ENCODE data around the gene RNF169.
"Not testable (repeated sequence)": the region's sequence is repeated elsewhere in the genome, so short reads cannot be mapped to it uniquely, and the experiment has no call there.

RNF169 gene

DNA sequence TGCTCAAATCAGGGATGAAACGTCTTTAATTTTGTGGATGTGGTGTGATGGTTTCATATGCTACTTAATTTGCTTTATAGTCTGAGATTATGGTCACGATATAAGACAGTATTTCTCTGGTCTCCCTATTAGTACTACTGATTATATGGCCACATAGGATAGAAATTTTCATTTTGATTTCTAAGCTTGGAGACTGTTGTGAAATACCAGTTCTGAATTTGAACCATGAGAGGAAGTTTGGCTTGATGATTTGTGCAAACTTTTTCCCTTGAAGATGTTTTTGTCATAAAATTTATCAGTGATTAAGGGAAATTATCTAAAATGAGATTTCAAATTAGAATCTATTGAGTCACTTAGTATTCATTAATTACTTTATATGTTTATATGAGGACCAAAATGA is 2.7 kb downstream of the RNF169 start:
- Histone ChIP-seq H3K4me3 (ENCODE audit: severe bottlenecking) (no peak overlapping the region), H3K27me3 (ENCODE audit: insufficient read depth, poor library complexity, severe bottlenecking) (no peaks in the 10 kb centered on the region), H3K9me3 (ENCODE audit: severe bottlenecking) (no peaks in the 10 kb centered on the region), H3K27ac (ENCODE audit: poor library complexity, severe bottlenecking) (no peak overlapping the region), H3K4me1 (ENCODE audit: insufficient read depth, poor library complexity, severe bottlenecking) (peaks cover 32% of the 10 kb centered on the region), H3K36me3 (ENCODE audit: low read depth) (no peaks in the 10 kb centered on the region)
- TF ChIP-seq, protein P1, sequence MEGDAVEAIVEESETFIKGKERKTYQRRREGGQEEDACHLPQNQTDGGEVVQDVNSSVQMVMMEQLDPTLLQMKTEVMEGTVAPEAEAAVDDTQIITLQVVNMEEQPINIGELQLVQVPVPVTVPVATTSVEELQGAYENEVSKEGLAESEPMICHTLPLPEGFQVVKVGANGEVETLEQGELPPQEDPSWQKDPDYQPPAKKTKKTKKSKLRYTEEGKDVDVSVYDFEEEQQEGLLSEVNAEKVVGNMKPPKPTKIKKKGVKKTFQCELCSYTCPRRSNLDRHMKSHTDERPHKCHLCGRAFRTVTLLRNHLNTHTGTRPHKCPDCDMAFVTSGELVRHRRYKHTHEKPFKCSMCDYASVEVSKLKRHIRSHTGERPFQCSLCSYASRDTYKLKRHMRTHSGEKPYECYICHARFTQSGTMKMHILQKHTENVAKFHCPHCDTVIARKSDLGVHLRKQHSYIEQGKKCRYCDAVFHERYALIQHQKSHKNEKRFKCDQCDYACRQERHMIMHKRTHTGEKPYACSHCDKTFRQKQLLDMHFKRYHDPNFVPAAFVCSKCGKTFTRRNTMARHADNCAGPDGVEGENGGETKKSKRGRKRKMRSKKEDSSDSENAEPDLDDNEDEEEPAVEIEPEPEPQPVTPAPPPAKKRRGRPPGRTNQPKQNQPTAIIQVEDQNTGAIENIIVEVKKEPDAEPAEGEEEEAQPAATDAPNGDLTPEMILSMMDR (IDR thresholded peaks at IDR 0.05; ENCODE audit: poor library complexity, severe bottlenecking) = no peak
- DNase-seq (ENCODE audit: low spot score) = no peak
- no peak for ATAC-seq (ENCODE audit: low read depth)

DNA sequence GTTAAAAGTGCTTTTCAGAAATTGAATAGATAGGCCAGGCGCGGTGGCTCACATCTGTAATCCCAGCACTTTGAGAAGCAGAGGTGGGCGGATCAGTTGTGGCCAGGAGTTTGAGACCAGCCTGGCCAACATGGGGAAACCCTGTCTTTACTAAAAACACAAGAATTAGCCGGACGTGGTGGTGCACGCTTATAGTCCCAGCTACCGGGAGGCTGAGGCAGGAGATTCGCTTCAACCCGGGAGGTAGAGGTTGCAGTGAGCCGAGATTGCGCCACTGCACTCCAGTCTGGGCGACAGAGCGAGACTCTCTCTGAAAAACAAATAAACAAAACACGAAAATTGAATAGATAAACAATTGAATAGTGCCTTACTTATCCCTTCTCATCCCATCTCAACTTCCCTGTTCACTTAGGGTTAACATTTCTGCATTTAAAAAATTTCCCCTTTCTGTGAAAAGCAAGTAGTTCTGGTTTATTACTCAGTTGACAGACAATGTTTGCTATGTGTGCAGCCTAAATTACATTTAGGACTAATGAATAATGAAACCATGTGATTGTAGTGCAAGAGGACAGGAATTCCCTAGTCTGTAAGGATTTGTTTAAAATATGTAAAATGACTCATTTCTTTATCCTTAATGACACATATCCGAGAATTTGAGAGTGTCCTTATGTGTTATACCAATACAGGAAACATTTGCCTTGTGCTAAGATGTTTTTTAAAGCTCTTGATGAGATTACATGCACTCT is 6.0 kb downstream of the RNF169 start:
- no peak for DNase-seq (ENCODE audit: low spot score)

DNA sequence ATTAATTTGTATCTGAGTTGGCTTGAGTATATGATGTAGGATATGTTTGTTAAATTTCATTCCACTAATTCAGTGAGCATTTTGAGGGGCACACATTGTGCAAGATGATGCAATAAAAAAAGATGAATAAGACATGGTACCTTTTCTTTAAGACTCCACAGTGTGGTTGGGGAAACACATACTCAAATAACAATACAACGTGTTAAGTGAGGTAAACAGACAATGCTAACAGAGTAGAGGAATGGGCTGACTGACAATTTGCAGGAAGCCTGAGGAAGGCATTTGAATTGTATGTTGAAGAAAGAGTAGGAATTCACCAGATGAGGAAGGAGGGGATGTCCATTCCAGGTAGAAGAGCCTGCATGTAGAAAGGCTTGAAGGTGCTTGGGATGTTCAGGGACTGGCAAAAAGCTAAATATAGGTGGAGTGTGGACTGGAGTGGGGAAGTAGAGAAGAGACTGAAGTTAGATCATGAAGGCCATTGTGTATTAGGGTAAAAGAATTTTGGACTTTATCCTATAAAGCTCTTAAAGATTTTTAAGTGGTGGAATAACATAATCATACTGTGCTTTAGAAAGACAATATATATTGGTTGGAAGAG is 6.8 kb downstream of the RNF169 start:
- Histone ChIP-seq H3K27ac (ENCODE audit: poor library complexity, severe bottlenecking) (peak overlapping the region; percentile 95), H3K36me3 (ENCODE audit: low read depth) (no peaks in the 10 kb centered on the region), H3K4me1 (ENCODE audit: insufficient read depth, poor library complexity, severe bottlenecking) (peaks cover 30% of the 10 kb centered on the region), H3K4me3 (ENCODE audit: severe bottlenecking) (no peak overlapping the region), H3K27me3 (ENCODE audit: insufficient read depth, poor library complexity, severe bottlenecking) (no peaks in the 10 kb centered on the region), H3K9me3 (ENCODE audit: severe bottlenecking) (no peaks in the 10 kb centered on the region)
- DNase-seq (ENCODE audit: low spot score) = no peak
- TF ChIP-seq, protein P1 (IDR thresholded peaks at IDR 0.05; ENCODE audit: poor library complexity, severe bottlenecking) = no peak
- peak; percentile 24; the same call in 2 of the 3 replicates for ATAC-seq (ENCODE audit: low read depth)

More for the DNA sequence above, 6.0 kb downstream of the RNF169 start:
- TF ChIP-seq, protein P1 (IDR thresholded peaks at IDR 0.05; ENCODE audit: poor library complexity, severe bottlenecking) = no peak
- peak overlapping the region; percentile 95 for H3K27ac ChIP-seq (ENCODE audit: poor library complexity, severe bottlenecking)
- no peaks in the 10 kb centered on the region for H3K9me3 ChIP-seq (ENCODE audit: severe bottlenecking)
- peak overlapping the region; percentile 14 for H3K4me3 ChIP-seq (ENCODE audit: severe bottlenecking)
- H3K4me1 ChIP-seq (ENCODE audit: insufficient read depth, poor library complexity, severe bottlenecking) = peaks cover 32% of the 10 kb centered on the region
- ATAC-seq (ENCODE audit: low read depth) = peak; percentile 93
- H3K36me3 ChIP-seq (ENCODE audit: low read depth) = no peaks in the 10 kb centered on the region
- H3K27me3 ChIP-seq (ENCODE audit: insufficient read depth, poor library complexity, severe bottlenecking) = no peaks in the 10 kb centered on the region

DNA sequence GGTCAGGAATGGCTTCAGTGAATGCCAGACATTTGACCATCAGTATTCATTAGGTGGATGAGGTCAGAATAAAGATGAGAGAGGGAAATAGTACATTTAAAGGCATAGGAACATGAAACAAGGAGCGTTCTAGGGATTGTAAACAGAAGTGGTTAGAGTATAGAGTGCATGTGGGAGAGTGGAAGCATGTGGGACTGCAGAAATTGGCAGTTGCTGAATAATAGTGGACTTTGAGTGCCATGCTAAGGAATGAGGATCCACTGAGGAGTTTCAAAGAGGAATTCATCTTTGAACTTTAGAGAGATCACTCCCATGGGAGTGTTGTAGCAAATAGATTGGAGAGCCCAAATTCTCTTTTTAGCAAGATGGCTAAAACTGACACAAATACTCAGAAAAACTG is 7.9 kb downstream of the RNF169 start:
- Histone ChIP-seq H3K36me3 (ENCODE audit: low read depth) (no peaks in the 10 kb centered on the region), H3K9me3 (ENCODE audit: severe bottlenecking) (no peaks in the 10 kb centered on the region), H3K27me3 (ENCODE audit: insufficient read depth, poor library complexity, severe bottlenecking) (no peaks in the 10 kb centered on the region), H3K4me1 (ENCODE audit: insufficient read depth, poor library complexity, severe bottlenecking) (peaks cover 27% of the 10 kb centered on the region), H3K4me3 (ENCODE audit: severe bottlenecking) (no peak overlapping the region), H3K27ac (ENCODE audit: poor library complexity, severe bottlenecking) (peak overlapping the region; percentile 95)
- TF ChIP-seq, protein P1 (IDR thresholded peaks at IDR 0.05; ENCODE audit: poor library complexity, severe bottlenecking) = no peak
- ATAC-seq (ENCODE audit: low read depth) (no peak), DNase-seq (ENCODE audit: low spot score) (no peak)

DNA sequence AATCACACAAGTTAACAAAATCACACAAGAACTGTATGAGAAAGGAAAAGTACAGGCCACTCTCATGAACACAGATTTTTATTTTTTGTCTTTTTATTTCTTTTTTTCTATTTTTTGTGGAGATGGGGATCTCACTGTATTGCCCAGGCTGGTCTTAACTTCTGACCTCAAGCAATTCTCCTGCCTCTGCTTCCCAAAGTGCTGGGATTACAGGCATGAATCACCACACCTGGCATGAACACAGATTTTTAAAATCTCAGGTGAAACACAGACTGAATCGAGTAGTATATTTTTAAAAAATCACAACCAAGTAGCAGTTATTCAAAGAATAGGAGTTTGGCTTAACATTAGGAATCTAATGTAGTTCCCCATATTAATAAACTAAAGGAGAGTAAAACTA is 18.3 kb downstream of the RNF169 start:
- no peaks in the 10 kb centered on the region for H3K4me1 ChIP-seq (ENCODE audit: insufficient read depth, poor library complexity, severe bottlenecking)
- DNase-seq (ENCODE audit: low spot score) = no peak
- H3K9me3 ChIP-seq (ENCODE audit: severe bottlenecking) = no peaks in the 10 kb centered on the region
- no peak for ATAC-seq (ENCODE audit: low read depth)
- no peaks in the 10 kb centered on the region for H3K27me3 ChIP-seq (ENCODE audit: insufficient read depth, poor library complexity, severe bottlenecking)
- no peak overlapping the region for H3K4me3 ChIP-seq (ENCODE audit: severe bottlenecking)
- H3K27ac ChIP-seq (ENCODE audit: poor library complexity, severe bottlenecking) = no peak overlapping the region
- TF ChIP-seq, protein P1 (IDR thresholded peaks at IDR 0.05; ENCODE audit: poor library complexity, severe bottlenecking) = no peak
- no peaks in the 10 kb centered on the region for H3K36me3 ChIP-seq (ENCODE audit: low read depth)

DNA sequence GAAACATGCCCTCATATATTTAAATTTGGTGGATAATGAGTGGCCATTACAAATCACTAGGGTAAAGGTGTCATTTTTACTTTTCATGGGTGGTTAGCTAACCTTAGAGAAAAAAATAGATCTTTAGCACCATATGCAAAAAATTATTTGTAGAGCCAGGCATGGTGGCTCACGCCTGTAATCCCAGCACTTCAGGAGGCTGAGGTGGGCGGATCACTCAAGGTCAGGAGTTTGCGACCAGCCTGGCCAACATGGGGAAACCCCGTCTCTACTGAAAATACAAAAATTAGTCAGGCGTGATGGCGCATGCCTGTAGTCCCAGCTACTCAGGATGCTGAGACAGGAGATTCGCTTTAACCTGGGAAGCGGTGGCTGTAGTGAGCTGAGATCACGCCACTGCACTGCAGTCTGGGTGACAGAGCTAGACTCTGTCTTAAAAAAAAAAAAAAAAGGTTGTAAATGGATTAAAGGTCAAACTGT is 19.6 kb downstream of the RNF169 start:
- not testable (repeated sequence) for DNase-seq (ENCODE audit: low spot score); H3K9me3 ChIP-seq (ENCODE audit: severe bottlenecking); H3K4me1 ChIP-seq (ENCODE audit: insufficient read depth, poor library complexity, severe bottlenecking); H3K27ac ChIP-seq (ENCODE audit: poor library complexity, severe bottlenecking); ATAC-seq (ENCODE audit: low read depth); H3K27me3 ChIP-seq (ENCODE audit: insufficient read depth, poor library complexity, severe bottlenecking); H3K36me3 ChIP-seq (ENCODE audit: low read depth); H3K4me3 ChIP-seq (ENCODE audit: severe bottlenecking)

All from RWPE2 (cell line).